Motor neuron (in vitro differentiated cells): Measurements from ENCODE around the gene CERS4. TPM values are rescaled to one million over a fixed set of nuclear protein-coding genes. Genes with fewer than 3 reads are reported as not detected.
A peak's percentile ranks its signal among the peaks of the same experiment; 100 is the strongest.
"Not testable (repeated sequence)": the region's sequence is repeated elsewhere in the genome, so short reads cannot be mapped to it uniquely, and the experiment has no call there.

Experiments used
- ATAC-seq, 8 experiments: fragments of 200-7000 bp; cut with Tn5 transposase; replicated peaks in 6 of 8; 2 replicates each; pipeline ENCODE4 v1.8.0; 2021; ENCODE audit warnings: mild to moderate bottlenecking in 8 of 8, moderate library complexity in 8 of 8
- H3K27ac ChIP-seq, 2 donors: fragments of 250-450 bp; sonication (Bioruptor Pico); 2 replicates each; pipeline ENCODE4 v1.9.0; 2021; ENCODE audit warnings: antibody characterized with exemption in 2 of 2, mild to moderate bottlenecking in 2 of 2, moderate library complexity in 1 of 2
- H3K4me1 ChIP-seq, 2 donors: fragments of 250-450 bp; sonication (Bioruptor Pico); replicated peaks in 1 of 2; 2 replicates each; pipeline ENCODE4 v1.6.1; 2021; ENCODE audit warnings: antibody characterized with exemption in 2 of 2, mild to moderate bottlenecking in 2 of 2, moderate library complexity in 1 of 2
- H3K4me3 ChIP-seq, 5 donors: fragments of 250-450 bp; sonication (Bioruptor Pico); 2 replicates each; pipeline ENCODE4 v1.9.0; 2021; ENCODE audit warnings: antibody characterized with exemption in 5 of 5, mild to moderate bottlenecking in 5 of 5, moderate library complexity in 4 of 5
- WGBS, 10 experiments: fragments of 450-650 bp; shearing (Covaris generic); methylation state at CpG; one replicate each; pipeline ENCODE4 v1.0.0; 2022; 5-methylcytosine and 5-hydroxymethylcytosine counted together
- in situ Hi-C, 9 experiments: fragments of 400-800 bp; cut with MboI; loops; one replicate each; pipeline ENCODE4 v1.15.0; 2021; ENCODE audit warnings: low sequenced_read_pairs in 9 of 9, low pct_unique_long_range_greater_than_20kb in 2 of 9; ENCODE audit not compliant: unreplicated experiment in 9 of 9
- total RNA-seq, 8 experiments: library from RNA; unstranded; fragments of 300-600 nt; gene quantifications; 2 replicates each; pipeline versions ENCODE4 v1.2.3 to v1.2.4, GENCODE V29; 2022

The CERS4 gene
- total RNA-seq, 8 experiments from 2014 or later = 3.2 to 55.1 (median 35.8) TPM

GRCh38 chr19:8196271-8196927 lies 12.8 kb upstream of the CERS4 start:
- no peak for ATAC-seq
- Histone ChIP-seq H3K27ac (no peak overlapping the region), H3K4me1 (peaks cover 0 to 7% of the 10 kb centered on the region in 2 donors), H3K4me3 (no peak overlapping the region)
- 31 to 64% (median 55%) methylated on average over 2 to 8 of the region's 10 CpGs; no CpG with 5 or more reads in 2 of the 10 experiments for WGBS, 10 experiments
- in situ Hi-C loops = no loop called here

GRCh38 chr19:8203288-8204120 lies 5.7 kb upstream of the CERS4 start:
- 22 to 83% (median 69%) methylated on average over 1 to 10 of the region's 15 CpGs; no CpG with 5 or more reads in 1 of the 10 experiments for WGBS, 10 experiments
- H3K4me3 ChIP-seq, H3K27ac ChIP-seq, ATAC-seq, in situ Hi-C loops, H3K4me1 ChIP-seq: not testable (repeated sequence)

DNA sequence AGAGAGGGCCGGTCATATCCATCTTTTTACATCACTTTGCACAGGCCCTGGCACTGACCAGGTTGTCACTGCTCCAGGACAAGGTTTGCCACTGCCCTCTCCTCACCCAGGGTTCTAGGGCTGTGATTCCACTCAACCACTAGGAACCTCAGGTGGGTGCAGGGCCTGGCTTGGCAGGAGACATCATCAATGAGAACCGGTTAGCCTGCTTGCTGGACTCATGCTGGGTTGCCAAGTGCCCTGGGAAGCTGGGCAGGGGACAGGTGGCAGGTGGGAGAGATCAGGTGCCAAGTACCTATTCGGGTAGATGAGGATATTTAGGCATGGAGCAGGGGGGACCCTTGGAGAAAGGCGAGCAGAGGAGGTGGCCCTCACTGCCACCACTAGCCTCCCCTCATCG lies 4.2 kb upstream of the CERS4 start:
- no peak for ATAC-seq
- no peak overlapping the region for H3K4me3 ChIP-seq
- no peak overlapping the region for H3K27ac ChIP-seq
- WGBS, 10 experiments = 60 to 83% (median 70%) methylated on average over 1 to 4 of the region's 5 CpGs; no CpG with 5 or more reads in 7 of the 10 experiments
- in situ Hi-C loops = no loop called here
- H3K4me1 ChIP-seq = peaks cover 4 to 7% of the 10 kb centered on the region in 2 donors

GRCh38 chr19:8206147-8207087 lies 2.8 kb upstream of the CERS4 start:
- peaks cover 11 to 14% of the 10 kb centered on the region in 2 donors for H3K4me1 ChIP-seq
- ATAC-seq = no peak
- H3K27ac ChIP-seq = no peak overlapping the region
- in situ Hi-C loops = no loop called here
- WGBS, 10 experiments = 59 to 94% (median 85%) methylated on average over 2 to 12 of the region's 13 CpGs; no CpG with 5 or more reads in 3 of the 10 experiments
- H3K4me3 ChIP-seq = no peak overlapping the region

DNA sequence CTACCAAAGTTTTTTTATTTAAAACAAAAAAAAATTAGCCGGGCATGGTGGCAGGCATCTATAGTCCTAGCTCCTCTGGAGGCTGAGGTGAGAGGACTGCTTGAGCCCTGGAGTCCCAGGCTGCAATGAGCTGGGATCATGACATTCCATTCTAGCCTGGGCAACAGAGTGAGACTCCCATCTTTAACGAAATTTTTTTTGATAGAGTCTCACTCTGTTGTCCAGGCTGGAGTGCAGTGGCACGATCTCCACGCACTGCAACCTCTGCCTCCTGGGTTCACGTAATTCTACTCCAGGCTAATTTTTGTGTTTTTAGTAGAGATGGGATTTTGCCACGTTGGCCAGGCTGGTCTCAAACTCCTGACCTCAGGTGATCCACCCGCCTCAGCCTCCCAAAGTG lies 1.8 kb upstream of the CERS4 start:
- WGBS, 10 experiments = 20 to 100% (median 100%) methylated on average over 1 to 5 of the region's 7 CpGs; no CpG with 5 or more reads in 3 of the 10 experiments
- ATAC-seq, H3K27ac ChIP-seq, in situ Hi-C loops, H3K4me3 ChIP-seq: not testable (repeated sequence)
- peaks cover 11 to 15% of the 10 kb centered on the region in 2 donors for H3K4me1 ChIP-seq

DNA sequence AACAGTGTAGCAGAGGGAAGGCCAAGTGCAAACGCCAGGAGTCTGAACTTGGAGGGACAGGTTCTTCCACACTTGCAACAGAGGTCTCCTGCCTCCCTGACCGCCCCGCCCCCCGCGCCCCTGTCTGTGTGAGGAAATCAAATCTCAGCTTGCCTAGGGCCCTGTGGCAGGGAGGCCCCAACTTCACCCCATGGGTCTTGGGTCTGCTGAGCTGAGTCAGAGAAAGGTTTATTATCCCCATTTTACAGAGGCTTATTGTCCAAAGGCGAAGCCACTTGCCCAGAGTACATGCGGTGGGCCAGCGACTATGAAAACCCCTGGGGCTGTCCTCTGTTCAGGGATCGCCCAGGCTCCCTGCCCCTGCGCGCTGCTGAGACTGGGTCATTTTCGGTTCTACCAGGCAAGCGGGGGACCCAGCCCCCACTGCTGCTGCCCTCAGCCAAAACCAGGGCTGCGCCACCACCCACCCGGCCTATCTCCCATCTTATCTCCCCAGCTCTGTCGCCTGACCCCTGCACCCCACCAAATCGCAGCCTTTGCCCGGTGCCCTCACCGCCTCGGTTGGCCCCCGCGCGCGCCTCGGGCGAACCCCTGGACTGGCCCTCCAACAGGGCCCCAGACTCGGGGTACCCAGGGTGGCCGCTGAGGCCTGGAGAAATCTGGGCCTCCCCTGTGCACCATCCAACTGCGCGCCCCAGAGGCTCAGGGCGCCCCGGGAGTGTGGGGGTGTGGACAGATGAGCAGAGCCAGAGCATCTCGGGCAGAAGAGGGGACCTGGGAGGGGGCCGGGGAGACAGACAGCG lies 850 bp upstream of the CERS4 start:
- peak overlapping the region; percentile 63 to 85 for H3K27ac ChIP-seq
- ATAC-seq = peak in 1 of 8 experiments; percentile 11
- H3K4me1 ChIP-seq = peaks cover 11 to 15% of the 10 kb centered on the region in 2 donors
- in situ Hi-C loops = no loop called here
- 20 to 100% (median 73%) methylated on average over 1 to 6 of the region's 35 CpGs; no CpG with 5 or more reads in 3 of the 10 experiments for WGBS, 10 experiments
- H3K4me3 ChIP-seq = peak overlapping the region; percentile 62 to 98 (median 81)

GRCh38 chr19:8209462-8210378 lies 550 bp downstream of the CERS4 start:
- WGBS, 10 experiments = 0 to 26% (median 5%) methylated on average over 1 to 32 of the region's 78 CpGs; no CpG with 5 or more reads in 5 of the 10 experiments
- H3K4me1 ChIP-seq = peaks cover 11 to 15% of the 10 kb centered on the region in 2 donors
- in situ Hi-C loops = no loop called here
- ATAC-seq = peak in 7 of 8 experiments; percentile 11 to 56 (median 38)
- peak overlapping the region; percentile 83 to 85 for H3K27ac ChIP-seq
- H3K4me3 ChIP-seq = peak overlapping the region; percentile 62 to 98 (median 81)

DNA sequence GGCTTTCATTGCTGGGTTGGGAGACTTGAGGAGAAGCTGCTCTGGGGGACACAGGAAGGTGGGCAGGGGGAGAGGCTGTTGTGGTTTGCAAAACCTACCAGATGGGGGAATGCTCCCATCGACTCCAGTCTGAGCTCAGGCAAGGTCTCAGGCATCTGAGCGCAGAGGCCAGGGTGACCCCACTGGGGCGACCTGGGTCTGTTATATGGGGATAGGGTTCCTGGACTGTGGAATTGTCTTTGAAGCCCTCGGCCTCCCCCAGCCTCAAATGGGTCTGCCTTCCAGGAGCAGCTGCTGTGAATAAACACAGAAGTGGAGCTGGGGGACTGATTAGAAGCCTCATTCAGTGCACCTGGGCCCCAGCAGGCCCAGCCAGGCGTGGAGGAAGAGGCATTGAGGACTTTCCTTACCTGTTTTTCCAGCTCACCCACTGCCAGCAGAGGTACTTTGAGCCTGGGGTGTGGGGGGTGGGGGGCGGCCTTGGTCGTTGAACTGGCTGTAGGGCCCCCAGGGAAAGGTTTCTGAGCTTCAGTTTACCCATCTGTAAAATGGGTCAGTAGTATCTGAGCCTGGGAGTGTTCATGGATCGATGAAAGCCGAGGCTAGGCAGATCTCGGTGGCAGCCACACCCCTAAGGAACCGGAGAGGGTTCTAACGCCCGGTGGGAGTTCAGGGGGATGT lies 1.4 kb downstream of the CERS4 start:
- Histone ChIP-seq H3K27ac (peak overlapping the region; percentile 83 to 85), H3K4me3 (peak overlapping the region; percentile 62 to 98 (median 81)), H3K4me1 (peaks cover 11 to 15% of the 10 kb centered on the region in 2 donors)
- WGBS, 10 experiments = 0 to 67% methylated on average over 1 to 3 of the region's 13 CpGs; no CpG with 5 or more reads in 8 of the 10 experiments
- in situ Hi-C loops = no loop called here
- ATAC-seq = no peak

DNA sequence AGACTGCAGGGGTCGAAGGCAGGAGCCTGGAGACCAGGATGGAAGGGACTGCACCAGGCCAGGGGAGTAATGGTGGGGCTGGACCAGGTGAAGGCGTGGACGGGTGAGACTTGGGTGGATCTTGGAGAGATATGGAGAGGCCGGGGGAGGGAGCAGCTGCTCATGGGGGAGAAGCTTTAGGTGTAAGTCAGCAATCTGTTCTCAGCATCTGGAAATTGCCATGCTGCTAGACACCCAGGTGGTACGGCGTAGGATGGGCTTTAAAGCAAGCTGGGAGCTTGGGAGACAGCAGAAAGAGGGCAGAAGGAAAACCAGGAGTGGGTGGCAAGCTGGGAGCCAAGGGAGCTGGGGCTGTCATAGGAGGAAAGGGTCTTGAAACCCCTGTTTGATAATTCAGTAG lies 3.0 kb downstream of the CERS4 start:
- Histone ChIP-seq H3K4me1 (peaks cover 11 to 15% of the 10 kb centered on the region in 2 donors), H3K4me3 (no peak overlapping the region), H3K27ac (no peak overlapping the region)
- 67 to 100% (median 76%) methylated on average over 2 to 6 of the region's 6 CpGs; no CpG with 5 or more reads in 6 of the 10 experiments for WGBS, 10 experiments
- in situ Hi-C loops = no loop called here
- ATAC-seq = no peak

- in situ Hi-C loops = no loop called here
- H3K27ac ChIP-seq = no peak overlapping the region
- no peak overlapping the region for H3K4me3 ChIP-seq
- 42 to 90% (median 74%) methylated on average over 2 to 4 of the region's 6 CpGs; no CpG with 5 or more reads in 4 of the 10 experiments for WGBS, 10 experiments
- no peak for ATAC-seq
- H3K4me1 ChIP-seq = peaks cover 11 to 15% of the 10 kb centered on the region in 2 donors
These were observed 3.7 kb downstream of the CERS4 start for GRCh38 chr19:8212916-8213315.
